ENCODE measurements around the gene GMCL1. TPM values are rescaled to one million over a fixed set of nuclear protein-coding genes. Genes with fewer than 3 reads are reported as not detected.

The GMCL1 gene
- total RNA-seq, 4 donors from 2014 or later, result 9.3 to 15.0 (median 14.4) TPM

GRCh38 chr2:69923116-69923515 lies 93.7 kb downstream of the GMCL1 start:
- Histone ChIP-seq H3K27ac (no peak overlapping the region), H3K36me3 (peaks cover 39% of the 10 kb centered on the region), H3K9me3 (no peaks in the 10 kb centered on the region), H3K27me3 (no peaks in the 10 kb centered on the region), H3K4me1 (peaks cover 5% of the 10 kb centered on the region), H3K4me3 (no peak overlapping the region)
- WGBS, result 100% methylated on average over 3 of the region's 3 CpGs
- no peak for DNase-seq (ENCODE audit: low spot score in 2 of 2)
- TF ChIP-seq POLR2AphosphoS5 (IDR thresholded peaks at IDR 0.05) (no peak), EP300 (IDR thresholded peaks at IDR 0.05) (no peak), CTCF (IDR thresholded peaks at IDR 0.05) (no peak), POLR2A (IDR thresholded peaks at IDR 0.05) (no peak)

GRCh38 chr2:69926849-69927515 lies 97.5 kb downstream of the GMCL1 start:
- DNase-seq (ENCODE audit: low spot score in 2 of 2), result no peak
- no peaks in the 10 kb centered on the region for H3K9me3 ChIP-seq
- 76% methylated on average over 3 of the region's 3 CpGs for WGBS
- H3K27me3 ChIP-seq, result no peaks in the 10 kb centered on the region
- H3K4me3 ChIP-seq, result no peak overlapping the region
- H3K27ac ChIP-seq, result no peak overlapping the region
- H3K4me1 ChIP-seq, result no peaks in the 10 kb centered on the region
- TF ChIP-seq POLR2A (IDR thresholded peaks at IDR 0.05) (no peak), POLR2AphosphoS5 (IDR thresholded peaks at IDR 0.05) (no peak), CTCF (IDR thresholded peaks at IDR 0.05) (no peak), EP300 (IDR thresholded peaks at IDR 0.05) (no peak)
- peaks cover 20% of the 10 kb centered on the region for H3K36me3 ChIP-seq

Other genes with a start within 250 kb of the GMCL1 start
- gene AAK1, start 185.9 kb upstream of the GMCL1 start, total RNA-seq, result 10 to 100 TPM; 26.4 to 48.4 (median 32.7) TPM
- 10 to 100 TPM; 58.1 to 91.6 (median 85.8) TPM for gene ANXA4, start 87.5 kb upstream of the GMCL1 start, total RNA-seq
- gene SNRNP27, start 64.3 kb downstream of the GMCL1 start, total RNA-seq, result 10 to 100 TPM; 54.4 to 84.4 (median 64.4) TPM
- 10 to 100 TPM; 12.5 to 18.6 (median 15.7) TPM for gene MXD1, start 85.4 kb downstream of the GMCL1 start, total RNA-seq
- gene ASPRV1, start 132.0 kb downstream of the GMCL1 start, total RNA-seq, result 100 to 1,000 TPM in 3 of 4 donors, 10 to 100 TPM in 1; 45.3 to 805 (median 558) TPM